Measurements from ENCODE around the gene LTN1.
"Not testable (repeated sequence)": the region's sequence is repeated elsewhere in the genome, so short reads cannot be mapped to it uniquely, and the experiment has no call there.

LTN1 gene

GRCh38 chr21:28991861-28992525 lies 684 bp downstream of the LTN1 start:
- no peak for DNase-seq (ENCODE audit: low read depth in 2 of 2, low spot score in 1 of 2)

- not testable (repeated sequence) for DNase-seq (ENCODE audit: low read depth in 2 of 2, low spot score in 1 of 2)
These were observed 4.5 kb downstream of the LTN1 start for GRCh38 chr21:28988146-28988545.

DNA sequence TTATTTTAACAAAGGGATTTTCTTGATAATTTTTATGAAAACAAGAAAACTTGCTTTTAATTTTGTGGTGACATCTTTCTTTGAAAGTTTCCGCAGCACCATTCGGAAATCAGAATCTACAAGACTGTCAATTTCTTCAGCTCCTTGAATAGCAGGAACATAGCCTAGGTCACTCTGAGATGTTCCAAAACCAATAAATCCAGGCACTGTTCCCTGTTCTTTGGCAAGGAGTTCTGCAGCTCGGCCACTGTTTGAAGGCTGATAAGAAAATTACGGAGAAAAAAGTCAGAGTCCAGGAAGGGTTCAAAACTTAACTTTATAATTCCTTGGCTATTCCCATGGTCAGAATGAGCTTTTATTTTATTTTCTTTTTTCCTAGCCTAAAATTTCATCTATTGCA lies 6.0 kb downstream of the LTN1 start:
- DNase-seq (ENCODE audit: low read depth in 2 of 2, low spot score in 1 of 2), result no peak

DNA sequence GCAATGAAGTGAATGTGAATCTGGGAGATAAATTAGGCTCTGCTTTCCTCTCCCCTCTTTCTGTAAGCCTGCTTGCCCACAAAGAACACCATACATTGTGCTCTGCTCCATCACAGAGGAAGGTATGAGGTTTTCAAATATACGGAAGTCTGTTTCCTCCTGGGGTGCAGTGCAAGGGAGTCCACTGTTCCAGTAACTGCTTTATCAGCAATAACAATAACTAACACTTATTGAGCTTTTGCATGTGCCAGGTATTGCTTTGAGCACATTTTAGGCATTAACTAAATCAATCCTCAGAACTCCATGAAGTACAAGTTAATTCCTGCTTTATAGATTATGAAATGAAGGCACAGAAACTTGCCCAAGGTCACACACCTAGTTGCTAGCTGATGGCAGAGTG lies 10.0 kb downstream of the LTN1 start:
- DNase-seq (ENCODE audit: low read depth in 2 of 2, low spot score in 1 of 2), result no peak

- DNase-seq (ENCODE audit: low read depth in 2 of 2, low spot score in 1 of 2), result no peak
These were observed 13.6 kb downstream of the LTN1 start for GRCh38 chr21:28979092-28979491.

GRCh38 chr21:28975397-28975796 lies 17.3 kb downstream of the LTN1 start:
- no peak for DNase-seq (ENCODE audit: low read depth in 2 of 2, low spot score in 1 of 2)

DNA sequence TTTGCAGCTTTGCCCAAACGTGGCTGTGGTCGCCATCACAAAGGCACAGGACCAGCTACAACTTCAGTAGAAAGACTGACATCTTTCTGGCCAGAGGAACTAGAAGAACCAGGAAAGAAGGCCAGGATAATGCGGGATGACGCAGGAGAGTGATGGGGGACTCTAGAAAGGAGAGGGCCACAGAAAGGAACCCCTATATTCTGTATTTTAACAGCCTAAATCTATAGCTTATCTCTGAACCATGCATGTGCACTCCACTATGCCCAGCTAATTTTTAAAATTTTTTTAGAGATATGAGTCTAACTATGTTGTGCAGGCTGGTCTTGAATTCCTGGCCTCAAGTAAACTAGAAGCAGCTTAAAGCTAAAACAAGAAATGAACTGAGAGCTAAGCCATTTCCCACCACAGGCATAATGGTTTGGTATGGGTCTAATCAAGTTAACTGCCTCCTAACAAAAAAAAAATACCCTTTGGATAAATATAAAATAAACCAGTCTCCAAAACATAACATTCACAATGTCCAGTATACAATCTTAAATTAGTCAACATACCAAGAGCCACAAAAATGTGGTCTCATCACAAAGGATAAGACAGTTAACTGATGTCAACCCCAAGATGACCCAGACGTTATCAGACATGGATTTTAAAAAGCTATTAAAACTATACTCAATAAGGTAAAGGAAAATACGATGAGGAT lies 18.0 kb downstream of the LTN1 start:
- no peak for DNase-seq (ENCODE audit: low read depth in 2 of 2, low spot score in 1 of 2)

GRCh38 chr21:28972398-28972797 lies 20.3 kb downstream of the LTN1 start:
- DNase-seq (ENCODE audit: low read depth in 2 of 2, low spot score in 1 of 2), result no peak

- no peak for DNase-seq (ENCODE audit: low read depth in 2 of 2, low spot score in 1 of 2)
These were observed 21.5 kb downstream of the LTN1 start for GRCh38 chr21:28971171-28971570.

DNA sequence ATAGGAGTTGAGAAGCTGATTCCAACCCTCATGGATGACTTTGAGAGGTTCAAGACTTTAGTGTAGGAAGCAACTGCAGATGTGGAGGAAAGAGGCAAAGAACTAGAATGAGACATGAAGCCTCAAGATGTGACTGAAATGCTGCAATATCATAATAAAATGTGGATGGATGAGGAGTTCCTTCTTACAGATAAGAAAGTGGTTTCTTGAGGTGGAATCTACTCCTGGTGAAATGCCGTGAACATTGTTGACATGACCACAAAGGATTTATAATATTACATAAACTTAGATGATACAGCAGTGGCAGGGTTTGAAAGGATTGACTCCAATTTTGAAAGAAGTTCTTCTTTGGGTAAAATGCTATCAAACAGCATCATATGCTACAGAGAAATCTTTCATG lies 28.8 kb downstream of the LTN1 start:
- no peak for DNase-seq (ENCODE audit: low read depth in 2 of 2, low spot score in 1 of 2)

- DNase-seq (ENCODE audit: low read depth in 2 of 2, low spot score in 1 of 2), result no peak
These were observed 30.2 kb downstream of the LTN1 start for GRCh38 chr21:28962465-28962864.

GRCh38 chr21:28961927-28962326 lies 30.8 kb downstream of the LTN1 start:
- DNase-seq (ENCODE audit: low read depth in 2 of 2, low spot score in 1 of 2), result no peak

DNA sequence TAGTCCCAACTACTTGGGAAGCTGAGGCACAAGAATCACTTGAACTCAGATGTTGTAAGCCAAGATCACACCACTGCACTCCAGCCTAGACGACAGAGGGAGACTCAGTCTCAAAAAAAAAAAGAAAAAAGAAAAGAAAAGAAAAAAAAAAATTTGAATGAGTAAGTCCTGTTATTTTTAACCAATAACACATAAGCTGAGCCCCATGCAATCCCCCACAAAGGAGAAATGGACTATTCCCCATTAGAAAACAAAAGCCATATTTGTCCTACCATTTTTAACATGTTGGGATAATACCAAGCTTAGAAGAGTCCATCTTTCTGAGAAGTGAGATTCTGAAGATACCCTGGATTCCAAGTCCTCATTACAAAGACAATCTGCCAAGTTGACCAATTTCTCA lies 32.4 kb downstream of the LTN1 start:
- no peak for DNase-seq (ENCODE audit: low read depth in 2 of 2, low spot score in 1 of 2)

DNA sequence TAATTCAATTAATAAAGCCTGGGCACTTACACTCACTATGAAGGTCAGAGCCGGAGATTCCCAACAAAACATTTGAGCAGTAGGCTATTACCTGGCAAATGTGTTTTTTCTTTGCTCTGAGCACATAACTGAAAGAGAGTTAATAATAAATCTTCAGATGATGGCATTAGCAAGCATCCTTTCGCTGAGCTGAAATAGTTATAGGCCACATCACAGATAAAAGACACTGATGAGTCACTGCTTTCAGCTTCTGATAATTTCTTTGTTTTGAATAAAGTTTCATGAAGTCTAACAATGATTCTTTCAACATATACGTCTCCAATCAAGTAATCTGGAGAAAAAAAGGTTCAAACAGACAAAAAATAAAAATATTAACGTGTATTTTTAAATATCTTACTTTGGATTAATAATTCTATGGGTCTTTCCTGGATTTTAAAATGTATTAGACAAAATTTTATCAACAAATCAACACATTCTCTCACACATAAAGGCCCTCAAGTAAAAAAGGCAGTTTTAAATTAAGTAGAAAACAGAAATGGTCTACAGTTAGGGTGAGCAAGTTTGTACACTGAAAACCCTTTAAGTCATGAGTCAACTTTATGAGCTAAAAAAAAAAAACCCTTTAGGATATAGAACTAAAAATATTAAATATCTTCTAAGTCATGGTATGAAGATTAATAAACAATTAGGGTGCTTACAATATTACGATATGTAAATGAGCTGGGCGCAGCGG lies 33.1 kb downstream of the LTN1 start:
- no peak for DNase-seq (ENCODE audit: low read depth in 2 of 2, low spot score in 1 of 2)

DNA sequence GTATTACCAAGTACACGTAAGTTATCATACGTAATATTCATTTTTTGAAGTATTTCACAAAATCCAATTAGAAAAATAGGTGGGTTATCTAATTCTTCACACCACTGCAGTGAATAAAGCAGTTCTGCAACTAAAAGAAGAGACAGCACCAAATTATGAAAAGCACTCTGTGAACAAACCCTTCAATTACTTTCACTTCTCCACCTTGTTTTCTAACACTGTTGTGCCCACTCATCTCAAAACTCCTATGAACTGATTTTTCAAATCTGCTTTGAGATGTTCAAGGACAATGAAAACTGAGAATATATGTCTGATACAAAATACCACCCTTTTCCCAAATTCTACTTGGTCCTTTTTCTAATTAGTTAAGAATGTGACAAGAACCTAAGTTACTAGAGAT lies 39.4 kb downstream of the LTN1 start:
- no peak for DNase-seq (ENCODE audit: low read depth in 2 of 2, low spot score in 1 of 2)

- DNase-seq (ENCODE audit: low read depth in 2 of 2, low spot score in 1 of 2), result no peak
These were observed 40.0 kb downstream of the LTN1 start for GRCh38 chr21:28952686-28953085.

DNA sequence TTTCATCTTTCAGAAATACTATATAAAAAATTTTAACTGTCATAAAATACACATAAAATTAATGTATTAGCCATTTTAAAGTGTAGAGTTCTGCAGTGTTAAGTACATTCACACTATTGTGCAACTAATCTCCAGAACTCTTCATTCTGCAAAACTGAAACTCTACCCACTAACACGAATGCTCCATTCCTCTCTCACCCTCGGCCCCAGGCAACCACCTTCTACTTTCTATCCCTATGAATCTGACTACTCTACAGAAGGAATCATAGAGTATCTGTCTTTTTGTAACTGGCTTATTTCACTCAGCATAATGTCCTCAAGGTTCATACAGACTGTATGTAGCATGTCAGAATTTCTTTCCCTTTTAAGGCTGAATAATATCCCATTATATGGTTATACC lies 43.4 kb downstream of the LTN1 start:
- DNase-seq (ENCODE audit: low read depth in 2 of 2, low spot score in 1 of 2), result no peak

DNA sequence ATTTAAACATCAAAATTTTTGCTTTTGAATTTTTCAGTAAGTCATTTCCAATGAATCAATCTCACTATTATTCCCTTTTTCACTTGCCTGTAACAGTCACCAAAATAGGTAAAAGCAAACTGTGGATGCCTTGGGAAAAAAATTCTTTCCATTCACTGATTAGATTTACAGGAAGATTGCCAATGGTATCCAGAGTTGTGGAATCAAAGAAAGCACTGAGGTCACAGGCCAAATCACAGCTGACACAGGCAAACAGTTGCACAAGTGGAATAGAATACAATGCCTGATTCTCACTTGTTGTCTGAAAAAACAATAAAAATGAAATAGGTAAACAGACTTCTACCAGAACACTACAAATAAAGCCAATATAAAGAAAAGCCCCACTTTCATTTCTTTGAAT lies 48.4 kb downstream of the LTN1 start:
- DNase-seq (ENCODE audit: low read depth in 2 of 2, low spot score in 1 of 2), result no peak

GRCh38 chr21:28943631-28944030 lies 49.0 kb downstream of the LTN1 start:
- no peak for DNase-seq (ENCODE audit: low read depth in 2 of 2, low spot score in 1 of 2)

DNA sequence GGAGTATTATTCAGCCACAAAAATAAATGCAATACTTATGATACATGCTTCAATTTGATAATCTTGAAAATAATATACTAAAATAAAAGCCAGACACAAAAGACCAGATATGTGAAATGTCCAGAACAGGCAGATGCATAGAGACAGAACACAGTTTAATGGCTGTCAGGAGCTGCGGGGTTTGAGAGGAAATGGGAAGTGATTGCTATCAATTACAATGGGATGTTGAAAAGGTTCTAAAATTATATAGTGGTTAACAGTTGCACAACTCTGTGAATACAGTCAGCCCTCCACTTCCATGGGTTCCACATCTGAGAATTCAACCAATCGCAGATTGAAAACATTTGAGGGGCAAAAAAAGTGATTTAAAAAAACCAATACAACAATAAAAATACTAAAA lies 54.0 kb downstream of the LTN1 start:
- no peak for DNase-seq (ENCODE audit: low read depth in 2 of 2, low spot score in 1 of 2)

DNA sequence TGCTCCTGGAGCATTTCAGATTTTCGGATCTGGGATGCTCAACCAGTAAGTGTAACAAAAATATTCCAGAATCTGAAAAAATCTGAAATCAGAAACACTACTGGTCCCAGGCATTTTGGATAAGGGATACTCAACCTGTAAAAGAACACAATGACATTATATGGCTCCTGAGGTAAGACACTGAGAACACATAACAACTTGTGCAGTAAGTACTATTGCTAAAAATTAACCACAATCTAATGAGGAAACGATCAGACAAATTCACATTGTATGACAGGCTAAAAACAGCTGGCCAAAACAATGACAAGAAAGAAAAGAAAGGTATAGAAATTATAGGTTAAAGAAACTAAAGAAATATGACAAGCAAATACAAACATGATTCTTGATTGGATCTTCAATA lies 54.9 kb downstream of the LTN1 start:
- DNase-seq (ENCODE audit: low read depth in 2 of 2, low spot score in 1 of 2), result no peak

DNA sequence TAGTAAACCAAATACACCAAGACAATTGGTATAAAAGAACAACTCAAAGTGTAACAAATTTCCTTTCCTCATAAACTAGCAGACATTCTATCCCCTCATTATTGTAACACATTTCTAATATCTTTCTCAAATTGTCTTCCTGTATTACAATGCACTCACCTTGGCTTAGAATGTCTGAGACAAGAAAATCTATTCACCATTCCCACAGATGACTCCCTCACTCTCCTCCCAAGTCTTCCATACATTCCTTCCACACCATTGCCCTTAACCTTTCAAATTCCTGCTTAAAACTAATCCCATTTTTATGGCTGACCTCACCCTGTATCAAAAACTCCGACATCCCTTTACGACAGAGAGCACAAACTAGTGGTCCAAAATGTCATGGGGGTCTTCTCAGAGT lies 56.0 kb downstream of the LTN1 start:
- no peak for DNase-seq (ENCODE audit: low read depth in 2 of 2, low spot score in 1 of 2)

Measured in stimulated activated CD8-positive, alpha-beta memory T cell treated with anti-CD3 and anti-CD28 coated beads, Interleukin-4, amount 100 ng/mL, for 1 hour (primary cell).